Left renal pelvis (tissue), 4 donors: ENCODE data around the gene TYROBP. TPM values are rescaled to one million over a fixed set of nuclear protein-coding genes. Genes with fewer than 3 reads are reported as not detected.
"Not testable (repeated sequence)": the region's sequence is repeated elsewhere in the genome, so short reads cannot be mapped to it uniquely, and the experiment has no call there.

Experiments used
- DNase-seq, 4 donors: peaks; one replicate each; pipeline ENCODE4 v3.0.0-alpha.2; 2013; ENCODE audit warnings: low read depth in 4 of 4, low spot score in 3 of 4
- polyA plus RNA-seq, 4 donors: library from polyadenylated mRNA; unstranded; fragments of 120-200 nt; gene quantifications; one replicate each; pipeline ENCODE4 v1.2.1, GENCODE V29; 2013; ENCODE audit not compliant: insufficient read length in 4 of 4

Gene TYROBP
- polyA plus RNA-seq, 4 donors: 8.1 to 26.7 (median 12.8) TPM

DNA sequence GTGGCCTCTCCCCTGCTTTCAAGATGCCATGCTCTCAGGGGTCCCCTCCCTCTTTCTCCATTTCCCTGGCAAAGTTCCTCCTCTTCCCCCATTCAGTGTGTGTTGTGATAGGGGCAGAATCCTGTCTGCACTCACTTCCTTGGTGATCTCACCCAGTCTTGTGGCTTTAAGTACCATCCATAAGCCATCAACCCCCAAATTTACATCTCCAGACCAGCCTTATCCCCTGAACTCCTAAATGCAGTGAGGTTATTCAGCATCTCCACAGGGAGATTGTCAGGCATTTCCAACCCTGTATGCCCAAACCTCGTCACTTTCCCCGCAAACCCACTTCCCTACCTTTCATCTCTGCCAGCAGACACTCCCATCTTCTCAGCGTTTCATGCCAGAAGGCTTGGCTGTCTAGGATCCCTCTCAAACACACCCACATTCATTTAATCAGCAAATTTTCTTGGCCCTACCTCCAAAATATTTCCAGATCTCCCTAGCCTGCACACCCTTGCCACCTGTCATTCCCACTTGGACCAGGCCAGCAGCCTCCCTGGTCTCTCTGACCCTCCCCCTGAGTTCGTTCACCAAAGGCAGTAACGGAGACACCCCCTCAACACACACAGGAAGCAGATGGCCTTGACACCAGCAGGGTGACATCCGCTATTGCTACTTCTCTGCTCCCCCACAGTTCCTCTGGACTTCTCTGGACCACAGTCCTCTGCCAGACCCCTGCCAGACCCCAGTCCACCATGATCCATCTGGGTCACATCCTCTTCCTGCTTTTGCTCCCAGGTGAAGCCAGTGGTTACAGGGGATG, 6.0 kb downstream of the TYROBP start, which contains the start of gene HCST:
HCST (plus strand) TSS at position 676 of the 808 bp plus-strand sequence; CDS start at position 741, 65 bp downstream.
- DNase-seq: no peak

DNA sequence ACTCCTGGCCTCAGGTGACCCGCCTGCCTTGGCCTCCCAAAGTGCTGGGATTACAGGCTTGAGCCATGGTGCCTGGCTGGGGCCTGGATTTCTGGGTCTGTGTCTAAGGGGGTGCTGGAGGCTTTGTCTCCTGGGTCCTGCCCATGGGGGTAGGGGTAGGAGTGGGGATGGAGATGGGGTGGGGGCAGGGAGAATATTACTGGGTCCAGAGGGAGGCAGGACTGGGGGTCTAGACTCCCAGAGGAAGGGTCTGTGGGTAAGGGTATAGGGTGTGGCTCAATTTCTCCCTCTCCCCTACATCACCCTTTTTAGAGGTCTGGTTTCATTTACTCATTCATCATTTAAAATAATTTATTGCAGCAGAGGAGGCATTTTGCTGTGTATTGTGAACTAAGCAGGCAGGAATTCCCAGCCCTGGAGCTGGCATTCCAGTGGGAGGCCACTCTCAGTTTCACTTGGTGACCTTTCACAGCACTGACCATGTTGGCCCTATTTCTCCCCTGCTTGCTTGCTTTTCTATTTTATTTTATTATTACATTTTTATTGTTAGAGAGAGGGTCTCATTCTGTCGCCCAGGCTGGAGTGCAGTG, 6.9 kb downstream of the TYROBP start:
- no peak for DNase-seq

DNA sequence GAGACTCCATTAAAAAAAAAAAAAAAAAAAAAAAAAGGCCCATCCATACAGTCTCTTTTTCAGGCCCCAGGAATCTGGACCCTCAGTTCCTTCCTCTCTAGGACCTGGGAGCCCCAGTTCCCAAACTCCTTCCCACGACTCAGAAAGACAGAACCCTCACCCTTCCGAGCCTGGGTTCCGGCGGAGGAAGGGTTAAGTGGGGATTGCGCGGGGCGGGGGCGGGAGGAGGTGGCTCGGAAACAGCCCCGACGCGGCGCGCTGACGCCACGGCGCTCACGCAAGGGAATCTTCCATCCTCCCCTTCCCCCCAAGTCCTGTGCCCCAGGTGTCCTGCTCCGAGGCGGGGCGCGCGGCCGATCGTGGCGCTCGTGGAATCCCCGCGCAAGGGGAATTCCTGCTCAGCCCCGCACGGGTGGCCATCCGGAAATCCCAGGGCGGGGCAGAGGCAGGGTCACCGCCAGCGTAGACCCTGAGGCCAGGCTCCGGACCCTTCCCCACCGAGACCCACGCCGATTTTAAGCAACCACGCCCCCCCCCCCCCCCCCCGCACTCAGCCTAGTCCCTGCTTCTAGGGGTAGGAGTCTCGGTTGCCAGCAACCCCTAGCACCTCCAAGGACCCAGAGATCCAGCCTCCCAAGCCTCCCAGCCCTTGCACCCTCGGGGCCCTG, 8.4 kb downstream of the TYROBP start:
- no peak for DNase-seq

DNA sequence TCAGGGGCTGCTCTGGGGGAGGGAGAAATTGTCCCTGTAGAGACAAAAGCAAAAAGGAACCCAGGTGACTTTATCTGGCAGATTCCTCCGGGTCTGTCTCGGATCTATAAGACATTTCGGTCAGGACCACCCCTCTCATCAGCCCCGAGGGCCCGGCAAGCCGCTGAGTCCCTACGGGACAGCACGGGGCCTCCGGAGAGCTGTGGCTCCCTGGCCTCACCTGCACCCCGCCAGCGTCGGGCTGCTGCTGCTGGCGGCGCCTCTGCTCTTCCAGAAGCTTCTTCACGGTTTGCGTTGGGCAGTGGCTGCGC, 9.6 kb downstream of the TYROBP start:
- DNase-seq: no peak

DNA sequence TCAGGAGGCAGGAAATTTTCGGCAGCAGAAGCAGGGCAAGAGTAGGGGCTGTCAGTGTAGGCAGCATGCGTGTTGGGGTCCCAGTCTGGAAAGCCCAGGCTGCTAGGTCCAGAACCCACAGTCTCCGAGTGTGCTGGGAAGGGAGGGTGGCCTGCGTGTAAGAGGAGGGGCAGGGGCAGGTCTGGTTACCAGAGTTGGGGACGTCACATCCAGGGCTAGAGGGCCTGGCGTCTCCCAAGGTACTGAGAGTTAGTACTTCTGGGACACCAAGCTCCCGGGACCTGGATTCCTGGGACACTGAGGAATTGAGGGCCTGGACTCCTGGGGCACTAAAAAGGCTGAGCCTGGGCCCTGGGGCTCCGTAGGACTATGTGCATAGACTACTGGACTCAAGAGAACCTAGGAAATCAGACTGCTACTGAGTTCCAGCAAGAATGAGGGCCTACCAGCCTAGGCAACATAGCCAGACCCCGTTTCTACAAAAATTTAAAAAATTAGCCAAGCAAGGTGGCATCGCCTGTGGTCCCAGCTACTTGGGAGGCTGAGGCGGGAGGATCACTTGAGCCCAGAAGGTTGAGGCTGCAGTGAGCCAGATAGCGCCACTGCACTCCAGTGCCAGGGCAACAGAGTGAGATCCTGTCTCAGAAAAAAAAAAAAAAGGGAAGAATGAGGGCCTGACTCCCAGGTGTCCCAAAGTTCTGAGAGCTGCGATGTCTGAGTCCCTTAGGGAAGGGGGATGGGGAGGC, 10.2 kb downstream of the TYROBP start:
- no peak for DNase-seq

DNA sequence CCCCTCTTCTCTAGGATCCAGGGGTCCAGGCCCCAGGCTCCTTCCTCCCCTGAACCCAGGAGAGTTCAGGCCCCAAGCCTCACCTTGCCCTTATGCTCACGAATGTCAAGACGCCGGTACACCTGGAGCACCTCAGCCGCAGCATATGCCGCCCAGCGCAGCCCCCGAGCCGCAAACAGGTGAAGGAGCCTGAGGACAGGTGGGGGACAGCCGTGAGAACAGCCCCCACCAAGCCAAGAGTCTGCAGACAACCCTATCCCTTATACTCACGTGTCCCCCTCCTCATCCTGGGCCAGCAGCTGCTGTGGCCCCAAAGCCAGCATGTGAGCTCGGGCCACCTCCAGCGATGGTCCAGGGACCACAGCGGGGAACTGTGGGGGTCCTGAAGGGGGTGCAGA, 11.5 kb downstream of the TYROBP start:
- DNase-seq: no peak

DNA sequence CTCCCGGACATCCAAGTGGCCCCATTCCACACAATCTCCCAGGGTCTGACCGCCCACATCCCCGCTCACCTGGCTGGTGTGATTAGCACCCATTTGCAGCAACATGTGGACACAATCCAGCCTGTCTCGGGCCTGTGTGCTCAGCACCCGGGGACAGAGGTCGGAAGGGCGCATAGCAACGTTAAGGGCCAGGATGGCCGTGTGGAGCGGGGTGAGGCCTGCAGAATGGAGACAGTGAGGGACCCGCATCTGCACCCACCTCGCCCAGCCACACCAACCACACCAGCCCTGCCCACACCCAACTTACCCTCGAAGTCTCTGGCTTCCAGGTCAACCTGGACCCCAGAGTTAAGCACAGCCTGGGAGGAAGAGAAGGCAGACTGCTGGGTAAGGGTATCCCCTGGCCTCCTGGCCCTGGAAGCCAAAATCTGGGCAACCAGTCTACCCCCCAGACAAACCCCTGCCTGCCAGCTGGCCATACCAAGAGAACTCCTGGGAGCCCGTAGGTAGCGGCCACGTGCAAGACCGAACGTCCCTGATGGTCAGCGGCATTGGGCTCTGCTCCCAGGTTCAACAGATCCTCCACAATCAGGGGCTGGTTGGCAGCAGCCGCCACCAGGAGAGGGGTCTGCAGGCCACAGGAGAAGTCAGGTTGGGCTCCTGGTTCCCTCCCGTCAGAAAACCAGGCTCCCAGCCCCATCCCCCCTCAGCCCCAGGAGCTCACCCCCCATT, 12.0 kb downstream of the TYROBP start:
- no peak for DNase-seq

DNA sequence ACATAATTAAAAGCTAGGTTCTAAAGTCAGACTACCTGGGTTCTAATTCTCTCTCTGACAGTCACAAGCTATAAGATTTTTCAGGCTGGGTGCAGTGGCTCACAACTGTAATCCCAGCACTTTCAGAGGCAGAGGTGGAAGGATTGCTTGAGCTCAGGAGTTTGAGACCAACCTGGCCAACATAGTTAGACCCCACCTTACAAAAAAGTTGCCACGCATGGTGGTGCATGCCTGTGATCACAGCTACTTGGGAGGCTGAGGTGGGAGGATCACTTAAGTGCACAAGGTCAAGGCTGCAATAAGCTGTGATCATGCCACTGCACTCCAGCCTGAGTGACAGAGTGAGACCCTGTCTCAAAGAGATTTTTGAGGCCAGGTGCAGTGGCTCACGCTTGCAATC, 13.8 kb downstream of the TYROBP start:
- no peak for DNase-seq

DNA sequence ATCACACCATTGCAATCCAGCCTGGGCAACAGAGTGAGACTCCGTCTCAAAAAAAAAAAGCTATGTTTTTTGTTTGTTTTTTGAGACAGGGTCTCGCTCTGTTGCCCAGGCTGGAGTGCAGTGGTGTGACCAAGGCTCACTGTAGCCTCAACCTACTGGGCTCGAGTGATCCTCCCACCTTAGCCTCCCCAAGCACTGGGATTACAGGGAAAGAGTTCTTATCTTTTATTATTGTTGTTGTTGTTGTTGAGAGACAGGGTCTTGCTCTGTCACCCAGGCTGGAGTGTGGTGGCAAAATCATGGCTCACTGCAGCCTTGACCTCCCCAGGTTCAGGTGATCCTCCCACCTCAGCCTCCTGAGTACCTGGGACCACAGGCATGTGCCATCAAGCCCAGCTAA, 16.3 kb downstream of the TYROBP start:
- not testable (repeated sequence) for DNase-seq

DNA sequence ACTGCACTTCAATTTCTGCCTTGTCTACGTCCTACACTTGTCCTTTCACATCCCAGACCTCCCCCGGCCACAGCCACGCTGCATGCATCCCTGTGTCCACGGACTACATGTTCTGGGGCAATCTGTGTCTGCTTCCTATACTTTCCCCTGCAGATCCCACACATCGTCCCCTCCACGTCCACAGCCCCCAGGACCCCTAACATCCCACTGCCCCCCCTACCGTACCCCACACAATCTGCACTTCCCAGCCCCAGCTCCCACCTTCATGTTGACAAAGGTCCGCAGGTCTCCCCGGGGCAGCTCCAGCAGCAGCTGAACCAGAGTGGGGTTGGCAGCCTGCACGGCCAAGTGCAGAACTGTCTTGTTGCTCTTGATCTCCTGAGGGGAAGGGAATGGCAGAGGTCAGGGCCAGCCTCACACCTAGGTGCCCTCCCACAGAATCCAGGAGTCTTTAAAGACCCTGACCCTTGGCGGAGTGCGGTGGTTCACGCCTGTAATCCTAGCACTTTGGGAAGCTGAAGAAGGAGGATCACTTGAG, 17.9 kb downstream of the TYROBP start:
- no peak for DNase-seq

DNA sequence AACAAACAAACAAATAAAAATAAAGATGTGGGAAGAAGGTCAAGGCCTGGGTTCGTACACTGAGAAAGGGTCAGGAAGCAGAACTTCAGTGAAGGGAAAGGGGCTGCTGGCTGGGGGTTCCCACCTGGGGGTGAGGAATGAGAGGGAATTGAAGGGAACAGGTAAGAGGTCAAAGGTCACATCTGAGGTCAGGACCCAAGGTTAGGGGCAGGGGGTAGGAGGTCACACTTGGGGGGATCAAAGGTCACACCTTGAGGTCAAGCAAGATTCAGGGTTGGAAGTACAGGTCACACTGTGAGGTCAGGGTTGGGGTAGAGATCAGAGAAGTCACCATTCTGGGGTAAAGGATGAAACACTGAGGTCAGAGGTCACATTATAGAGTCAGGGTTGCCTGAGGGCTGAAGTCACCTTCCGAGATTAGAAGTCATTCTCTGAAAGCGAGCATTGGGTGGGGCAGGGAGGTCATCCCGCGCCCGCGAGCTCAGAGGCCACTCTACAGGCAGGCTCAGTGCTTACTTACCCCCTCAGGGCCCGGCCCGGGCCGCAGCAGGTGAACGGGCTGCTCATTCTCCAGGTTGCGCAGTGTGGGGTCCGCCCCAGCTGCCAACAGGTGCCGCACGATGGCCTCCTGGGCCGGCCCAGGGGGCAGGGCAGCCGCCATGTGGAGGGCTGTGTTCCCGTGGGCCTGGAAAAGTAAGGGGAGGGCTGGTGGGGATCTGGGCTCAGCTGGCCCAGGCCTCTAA, 18.6 kb downstream of the TYROBP start:
- no peak for DNase-seq

DNA sequence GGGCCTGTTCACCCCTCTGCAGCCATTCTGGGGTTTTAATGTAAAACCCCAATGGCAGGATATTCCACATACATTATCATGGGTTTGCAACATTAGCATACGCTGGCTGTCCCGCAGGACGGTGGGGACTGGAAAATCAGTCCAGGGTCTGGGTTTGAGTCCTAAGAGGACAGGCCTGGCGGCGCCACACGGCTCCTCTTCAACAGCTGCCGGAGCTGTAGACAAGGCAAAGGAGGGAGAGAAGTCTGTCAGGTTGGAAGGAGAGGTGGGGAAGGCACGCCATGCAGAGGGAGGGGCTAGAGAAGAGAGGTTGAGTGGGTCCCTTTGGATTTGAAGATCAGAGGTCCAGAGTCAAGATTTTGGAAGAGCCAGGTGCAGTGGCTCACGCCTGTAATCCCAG, 19.7 kb downstream of the TYROBP start:
- no peak for DNase-seq

DNA sequence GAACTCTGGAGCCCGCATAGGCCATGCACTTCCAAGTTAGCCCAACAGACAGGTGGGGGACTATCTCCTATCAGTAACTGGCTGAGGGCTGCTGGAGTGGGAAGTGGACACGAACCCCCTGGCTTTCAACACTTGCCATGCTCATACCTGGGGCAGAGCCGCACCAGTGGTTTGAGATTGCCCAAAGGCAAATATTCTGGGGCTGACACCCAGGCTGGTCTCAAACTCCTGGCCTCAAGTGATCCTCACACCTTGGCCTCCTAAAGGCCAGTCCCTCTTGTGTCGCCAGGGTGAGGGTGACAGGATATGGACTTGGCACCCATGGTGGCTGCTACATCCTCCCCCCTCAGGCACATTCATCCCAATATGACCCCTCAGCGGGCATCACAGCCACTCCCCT, 20.9 kb downstream of the TYROBP start:
- DNase-seq: no peak

DNA sequence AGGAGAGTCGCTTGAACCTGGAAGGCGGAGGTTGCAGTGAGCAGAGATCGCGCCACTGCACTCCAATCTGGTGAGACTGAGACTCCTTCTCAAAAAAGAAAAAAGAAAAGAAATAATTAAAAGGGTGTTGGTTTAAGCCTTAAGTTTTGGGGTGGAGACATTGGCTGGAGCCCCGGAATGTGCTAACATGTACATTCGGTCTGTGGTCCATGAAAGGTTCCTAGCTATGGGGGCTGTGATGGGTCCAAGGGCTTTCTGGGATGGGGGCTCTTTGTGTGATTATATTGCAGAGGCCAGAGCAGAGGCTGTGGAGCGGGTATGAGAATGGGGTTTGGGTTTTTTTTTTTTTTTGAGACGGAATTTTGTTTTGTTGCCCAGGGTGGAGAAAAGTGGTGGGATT, 22.2 kb downstream of the TYROBP start:
- DNase-seq: no peak

DNA sequence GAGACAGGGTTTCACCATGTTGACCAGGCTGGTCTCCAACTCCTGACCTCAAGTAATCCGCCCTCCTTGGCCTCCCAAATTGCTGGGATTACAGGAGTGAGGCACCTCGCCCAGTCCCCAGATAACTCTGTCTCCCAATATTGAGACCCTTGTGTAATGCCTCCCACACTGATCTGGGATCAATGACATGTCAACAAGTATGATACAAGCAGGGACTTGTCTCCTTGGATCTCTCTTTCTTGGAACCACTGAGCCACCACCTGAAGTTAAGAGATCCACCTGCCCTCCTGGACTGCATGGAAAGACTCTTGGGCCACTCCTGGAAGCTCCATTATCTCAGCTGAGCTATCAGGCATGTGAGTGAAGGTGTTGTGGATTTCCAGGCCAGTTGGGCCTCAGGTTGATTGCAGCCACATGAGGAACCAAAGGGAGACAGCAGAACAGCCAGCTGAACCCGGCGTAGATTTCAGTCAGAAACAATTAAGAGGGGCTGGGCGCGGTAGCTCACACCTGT, 22.8 kb downstream of the TYROBP start:
- DNase-seq: no peak

DNA sequence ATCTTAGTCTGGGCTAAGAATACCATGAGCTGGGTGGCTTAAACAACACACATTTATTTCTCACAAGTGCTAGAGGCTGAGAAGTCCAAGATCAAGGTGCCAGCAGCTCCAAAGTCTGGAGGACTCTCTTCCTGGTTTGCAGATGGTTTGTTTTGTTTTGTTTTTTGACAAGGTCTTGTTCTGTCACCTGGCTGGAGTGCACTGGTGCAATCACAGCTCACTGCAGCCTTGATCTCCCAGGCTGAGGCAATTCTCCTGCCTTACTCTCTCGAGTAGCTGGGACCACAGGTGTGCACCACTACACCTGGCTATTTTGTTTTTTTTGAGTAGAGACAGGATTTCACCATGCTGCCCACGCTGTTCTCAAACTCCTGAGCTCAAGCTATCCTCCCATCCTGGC, 24.2 kb downstream of the TYROBP start:
- no peak for DNase-seq

DNA sequence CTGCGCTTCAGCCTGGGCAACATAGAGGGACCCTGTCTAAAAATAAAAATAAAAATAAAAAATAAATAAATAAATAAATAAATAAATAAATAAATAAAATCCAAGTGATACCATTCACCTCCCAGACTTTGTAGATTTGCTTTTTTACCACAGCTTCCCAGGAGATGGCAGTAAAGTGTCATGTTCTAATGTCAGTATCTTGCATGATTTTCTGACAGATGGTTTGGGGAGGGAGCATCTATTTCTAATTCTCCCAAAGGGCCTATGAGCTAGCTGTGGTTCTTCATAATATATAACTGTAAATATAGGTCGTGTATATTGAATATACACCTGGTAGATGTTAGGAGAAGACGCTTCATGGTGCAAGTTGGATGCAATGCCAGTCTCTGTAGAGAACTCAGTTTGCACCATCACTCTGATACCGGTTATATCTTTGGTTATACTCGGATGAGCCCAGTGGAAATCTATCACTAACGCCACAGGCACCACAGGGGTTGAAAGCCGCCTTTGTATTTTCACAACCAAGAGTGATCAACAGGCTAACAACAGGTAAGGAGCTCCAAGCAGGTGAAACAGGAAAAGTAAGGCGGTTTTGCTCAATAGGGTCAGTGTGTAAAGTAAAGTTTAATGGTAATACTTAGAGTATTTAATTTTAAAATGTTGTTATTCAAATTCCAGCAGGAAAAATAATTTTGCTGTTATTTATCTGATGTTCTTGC, 25.8 kb downstream of the TYROBP start:
- no peak for DNase-seq

DNA sequence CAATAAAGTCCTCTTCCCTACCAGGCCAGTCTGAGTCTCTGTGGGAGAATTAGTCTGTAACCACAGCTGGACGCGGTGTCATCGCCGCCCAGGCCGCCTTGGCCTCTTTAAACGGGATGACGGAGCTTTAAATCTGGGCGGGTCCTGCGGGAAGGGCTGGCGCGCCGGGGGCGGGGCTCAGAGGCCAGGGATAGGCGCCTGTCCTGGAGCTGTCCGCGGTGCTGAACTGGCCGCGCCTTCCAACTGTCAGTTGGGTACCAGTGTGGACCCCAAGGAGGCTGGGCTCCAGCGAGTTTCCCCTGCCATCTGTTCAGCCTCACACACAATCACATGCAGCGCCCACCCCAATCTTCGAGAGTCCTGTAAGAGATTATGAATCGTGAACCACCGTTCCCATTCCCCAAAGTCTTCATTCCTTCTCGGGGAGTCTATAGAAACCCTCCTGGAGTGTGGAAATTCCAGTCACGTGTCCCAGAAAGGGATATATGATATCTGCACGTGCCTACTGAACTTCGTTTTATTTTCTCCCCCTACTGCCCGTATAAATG, 28.3 kb downstream of the TYROBP start:
- peak in 1 of 4 donors; percentile 74 for DNase-seq
